Prostate gland (tissue), 2 donors: Measurements from ENCODE around the gene NOTCH1.

Experiments
- CTCF ChIP-seq, 4 experiments: fragments of 200-600 bp in 2 of 4; fragments of 450-650 bp in 2 of 4; sonication (generic) in 2 of 4; IDR thresholded peaks; 1 replicate in 3 of 4; 2 replicates in 1 of 4; pipeline ENCODE4 v1.5.1; 2016 to 2019; ENCODE audit warnings: antibody characterized with exemption in 4 of 4, mild to moderate bottlenecking in 2 of 4, moderate library complexity in 2 of 4
- POLR2A ChIP-seq: fragments of 450-650 bp; IDR thresholded peaks from one replicate; pipeline ENCODE4 v1.6.1; 2016; ENCODE audit warnings: antibody characterized with exemption, mild to moderate bottlenecking
- POLR2AphosphoS5 ChIP-seq: sonication (generic); formaldehyde crosslinking; IDR thresholded peaks from one replicate; pipeline ENCODE4 v1.6.1; 2017; ENCODE audit warnings: antibody characterized with exemption

GRCh38 chr9:136512651-136513071, 33.2 kb downstream of the NOTCH1 start:
- TF ChIP-seq CTCF (IDR thresholded peaks at IDR 0.05), result no peak
- TF ChIP-seq POLR2A, result no peak
- no peak for TF ChIP-seq POLR2AphosphoS5
